Pancreas (tissue), 10 donors: ENCODE measurements around the gene KRT7. TPM values are rescaled to one million over a fixed set of nuclear protein-coding genes. Genes with fewer than 3 reads are reported as not detected.

ENCODE experiments used
- ATAC-seq, 4 donors: fragments of 200-7000 bp; cut with Tn5 transposase; one replicate each; pipeline versions ENCODE4 v1.8.0 to v1.9.1; 2020; ENCODE audit warnings: mild to moderate bottlenecking in 4 of 4, moderate library complexity in 4 of 4
- DNase-seq, 6 donors: peaks; one replicate each; pipeline ENCODE4 v3.0.0-alpha.2; 2020
- FAIRE-seq: peaks from 2 replicates; lab custom pipeline; 2012; peaks lifted over from hg19 to GRCh38; lab: Jason Lieb, UNC
- H3K27ac ChIP-seq, 4 donors: fragments of 200-600 bp; sonication (generic); 1 replicate in 3 of 4; 2 replicates in 1 of 4; pipeline versions ENCODE4 v1.5.0 to v1.8.0; 2020
- H3K27me3 ChIP-seq, 4 donors: fragments of 200-600 bp; one replicate each; pipeline ENCODE4 v1.8.0; 2021
- H3K36me3 ChIP-seq, 3 donors: fragments of 200-600 bp; sonication (generic) in 1 of 3; one replicate each; pipeline versions ENCODE4 v1.5.0 to v1.8.0; 2020 to 2021
- H3K4me1 ChIP-seq, 3 donors: fragments of 200-600 bp; one replicate each; pipeline ENCODE4 v1.8.0; 2021
- H3K4me3 ChIP-seq, 4 donors: fragments of 200-600 bp; sonication (generic) in 2 of 4; one replicate each; pipeline versions ENCODE4 v1.5.0 to v1.8.0; 2020 to 2021
- H3K9me3 ChIP-seq, 4 donors: fragments of 200-600 bp; one replicate each; pipeline ENCODE4 v1.8.0; 2021
- WGBS, 2 donors: extraction: QIAGEN DNeasy Blood & Tissue Kit; methylation state at CpG; one replicate each; pipeline ENCODE4 v1.1.7; 2013; 5-methylcytosine and 5-hydroxymethylcytosine counted together
- intact Hi-C, 3 donors: fragments of 100-400 bp; cut with DNase I; formaldehyde crosslinking; loops; one replicate each; pipeline versions ENCODE4 v1.11.1 to v1.14.2; 2022
- polyA plus RNA-seq, 2 donors: library from polyadenylated mRNA; stranded (reverse); fragments of 200-250 nt; gene quantifications; one replicate each; pipeline ENCODE4 v1.2.3, GENCODE V29; 2013
- total RNA-seq, 6 donors: library from RNA; stranded (reverse); fragmentation: NEBNext Ultra II Directional in 4 of 6; extraction: Animal tissue kit (Norgen Biotek cat#: 25700) in 4 of 6; gene quantifications; one replicate each; pipeline versions ENCODE4 v1.2.1 to v1.2.4, GENCODE V29; 2021 to 2023
- TF ChIP-seq, protein P1 (sequence below), 4 donors: fragments of 200-600 bp; sonication (generic) in 3 of 4; IDR thresholded peaks; one replicate each; pipeline versions ENCODE4 v1.5.0 to v1.8.0; 2021; ENCODE audit warnings: antibody characterized with exemption in 4 of 4
- donor health status: healthy with polysubstance abuse.
- donor health status: DM: no; HTN: no; CAD: no; lungs with moderate emphysema.
- donor health status: DM: no; HTN: no; CAD: no.
- donor health status: control.
- donor health status: control.
- donor health status: Bipolar disorder and iron deficiency.
- donor health status: DM: yes; HTN: yes; CAD: no.
- donor health status: DM: no; HTN: no; CAD: no.
- donor health status: DM: no; HTN: no; CAD: no.
- donor health status: DM: yes; HTN: yes; CAD: no.

The KRT7 gene
- total and polyA plus RNA-seq, 8 donors: 57.5 to 336 (median 116) TPM

DNA sequence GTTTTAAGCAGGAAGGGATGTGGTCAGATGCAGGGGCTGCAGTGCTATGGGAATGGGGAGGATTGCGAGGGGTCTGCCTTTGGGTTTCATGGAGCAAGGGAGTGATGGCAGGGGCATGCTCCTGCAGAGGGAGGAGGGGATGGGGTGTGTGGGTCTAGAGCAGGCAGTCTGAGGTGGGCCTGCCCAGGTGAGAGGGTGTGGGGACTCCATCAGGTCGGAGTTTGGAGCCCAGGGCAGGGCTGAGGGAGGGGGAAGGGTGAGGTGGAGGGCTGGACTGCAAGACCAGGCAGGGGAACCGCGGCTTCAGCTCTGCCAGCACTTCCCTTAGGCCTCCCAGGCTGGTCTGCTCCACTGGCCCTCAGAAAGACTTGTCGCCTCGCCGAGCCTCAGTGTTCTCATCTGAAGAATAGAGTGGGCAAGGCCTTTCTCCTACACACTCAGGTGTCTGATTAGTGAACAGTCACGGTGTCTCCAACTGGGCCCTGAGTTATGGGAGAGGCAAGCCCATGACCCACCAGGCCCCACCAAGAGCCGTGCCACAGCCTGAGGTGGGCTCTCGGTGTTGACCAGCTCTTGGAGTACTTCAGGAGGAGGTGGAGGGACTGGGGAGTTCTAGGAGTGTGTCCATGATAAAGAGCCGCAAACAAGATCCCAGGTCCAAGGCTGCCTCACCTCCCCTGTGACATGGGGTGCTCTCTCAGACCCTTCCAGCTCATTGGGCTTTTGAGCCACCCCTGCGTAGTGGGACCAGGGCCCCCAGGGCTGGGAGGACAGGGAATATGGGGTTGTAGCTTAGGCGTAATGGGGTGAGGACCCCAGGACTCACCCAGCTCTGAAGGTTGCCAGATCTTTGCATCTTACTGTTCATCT lies 21.1 kb upstream of the KRT7 start:
- TF ChIP-seq, protein P1, sequence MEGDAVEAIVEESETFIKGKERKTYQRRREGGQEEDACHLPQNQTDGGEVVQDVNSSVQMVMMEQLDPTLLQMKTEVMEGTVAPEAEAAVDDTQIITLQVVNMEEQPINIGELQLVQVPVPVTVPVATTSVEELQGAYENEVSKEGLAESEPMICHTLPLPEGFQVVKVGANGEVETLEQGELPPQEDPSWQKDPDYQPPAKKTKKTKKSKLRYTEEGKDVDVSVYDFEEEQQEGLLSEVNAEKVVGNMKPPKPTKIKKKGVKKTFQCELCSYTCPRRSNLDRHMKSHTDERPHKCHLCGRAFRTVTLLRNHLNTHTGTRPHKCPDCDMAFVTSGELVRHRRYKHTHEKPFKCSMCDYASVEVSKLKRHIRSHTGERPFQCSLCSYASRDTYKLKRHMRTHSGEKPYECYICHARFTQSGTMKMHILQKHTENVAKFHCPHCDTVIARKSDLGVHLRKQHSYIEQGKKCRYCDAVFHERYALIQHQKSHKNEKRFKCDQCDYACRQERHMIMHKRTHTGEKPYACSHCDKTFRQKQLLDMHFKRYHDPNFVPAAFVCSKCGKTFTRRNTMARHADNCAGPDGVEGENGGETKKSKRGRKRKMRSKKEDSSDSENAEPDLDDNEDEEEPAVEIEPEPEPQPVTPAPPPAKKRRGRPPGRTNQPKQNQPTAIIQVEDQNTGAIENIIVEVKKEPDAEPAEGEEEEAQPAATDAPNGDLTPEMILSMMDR (IDR thresholded peaks at IDR 0.05): no peak
- DNase-seq: peak in 1 of 6 donors; percentile 48
- Histone ChIP-seq H3K27me3 (no peaks in the 10 kb centered on the region), H3K27ac (no peak overlapping the region), H3K4me3 (no peak overlapping the region), H3K9me3 (no peaks in the 10 kb centered on the region), H3K36me3 (no peaks in the 10 kb centered on the region), H3K4me1 (peaks cover 12 to 32% (median 18%) of the 10 kb centered on the region in 3 donors)
- no peak for ATAC-seq
- FAIRE-seq: no peak
- 89 to 92% methylated on average over 13 of the region's 13 CpGs for WGBS, 2 donors
- intact Hi-C loops: loop anchor here in 1 of 3 donors (5.0 to 10.0 kb wide), 2 partner anchors 45 to 63 kb away; partner anchors contain the start of gene KRT86

DNA sequence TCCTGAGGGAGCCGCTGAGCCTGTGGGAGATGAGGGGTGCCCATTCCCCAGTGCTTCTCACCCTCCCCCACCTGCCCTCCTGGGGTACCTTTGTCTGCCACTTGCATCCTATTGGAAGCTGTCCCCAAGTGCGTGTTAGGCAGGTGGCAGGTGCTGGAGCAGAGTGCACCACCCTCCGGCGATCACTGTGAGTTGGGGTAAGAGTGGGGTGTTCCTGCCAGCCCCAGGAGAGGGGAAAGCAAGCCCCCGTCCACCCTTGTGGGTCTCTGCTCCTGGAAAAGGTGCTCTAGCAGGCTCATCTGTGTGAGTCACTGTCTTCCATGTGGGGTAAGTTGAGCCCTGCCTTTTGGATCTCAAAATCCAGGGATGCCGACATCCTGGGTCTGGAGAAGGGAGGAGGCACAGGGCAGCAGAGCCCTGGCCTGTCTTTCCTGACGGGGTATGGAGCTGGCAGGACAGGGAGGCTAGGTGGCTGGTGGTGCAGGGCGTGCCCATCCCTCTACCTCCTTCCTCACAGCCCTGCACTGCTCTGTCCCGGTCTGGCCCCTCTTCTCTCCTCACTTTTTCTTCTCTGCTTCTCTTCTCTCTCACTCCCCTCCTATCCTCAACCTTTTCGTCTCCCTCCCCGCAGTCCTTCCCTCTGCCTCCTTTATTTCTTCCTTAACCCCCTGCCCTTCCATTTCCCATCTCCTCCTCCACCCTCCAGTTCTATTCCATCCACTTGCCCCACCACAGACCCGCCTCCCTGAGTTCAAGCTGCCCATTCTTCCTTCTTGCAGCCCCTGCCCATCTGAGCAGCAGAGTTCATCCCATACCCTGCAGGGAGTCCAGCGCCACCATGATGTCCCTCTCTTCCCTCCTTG lies 20.1 kb upstream of the KRT7 start:
- 69 to 74% methylated on average over 13 of the region's 13 CpGs for WGBS, 2 donors
- H3K27ac ChIP-seq: no peak overlapping the region
- no peaks in the 10 kb centered on the region for H3K36me3 ChIP-seq
- intact Hi-C loops: loop anchor here in 1 of 3 donors (5.0 to 10.0 kb wide), 2 partner anchors 46 to 62 kb away; partner anchors contain the start of gene KRT86
- TF ChIP-seq, protein P1 (IDR thresholded peaks at IDR 0.05): no peak
- FAIRE-seq (no peak), ATAC-seq (no peak), DNase-seq (peak in 2 of 6 donors; percentile 38 to 51)
- peaks cover 18 to 33% (median 21%) of the 10 kb centered on the region in 3 donors for H3K4me1 ChIP-seq
- H3K27me3 ChIP-seq: no peaks in the 10 kb centered on the region
- no peak overlapping the region for H3K4me3 ChIP-seq
- H3K9me3 ChIP-seq: no peaks in the 10 kb centered on the region

DNA sequence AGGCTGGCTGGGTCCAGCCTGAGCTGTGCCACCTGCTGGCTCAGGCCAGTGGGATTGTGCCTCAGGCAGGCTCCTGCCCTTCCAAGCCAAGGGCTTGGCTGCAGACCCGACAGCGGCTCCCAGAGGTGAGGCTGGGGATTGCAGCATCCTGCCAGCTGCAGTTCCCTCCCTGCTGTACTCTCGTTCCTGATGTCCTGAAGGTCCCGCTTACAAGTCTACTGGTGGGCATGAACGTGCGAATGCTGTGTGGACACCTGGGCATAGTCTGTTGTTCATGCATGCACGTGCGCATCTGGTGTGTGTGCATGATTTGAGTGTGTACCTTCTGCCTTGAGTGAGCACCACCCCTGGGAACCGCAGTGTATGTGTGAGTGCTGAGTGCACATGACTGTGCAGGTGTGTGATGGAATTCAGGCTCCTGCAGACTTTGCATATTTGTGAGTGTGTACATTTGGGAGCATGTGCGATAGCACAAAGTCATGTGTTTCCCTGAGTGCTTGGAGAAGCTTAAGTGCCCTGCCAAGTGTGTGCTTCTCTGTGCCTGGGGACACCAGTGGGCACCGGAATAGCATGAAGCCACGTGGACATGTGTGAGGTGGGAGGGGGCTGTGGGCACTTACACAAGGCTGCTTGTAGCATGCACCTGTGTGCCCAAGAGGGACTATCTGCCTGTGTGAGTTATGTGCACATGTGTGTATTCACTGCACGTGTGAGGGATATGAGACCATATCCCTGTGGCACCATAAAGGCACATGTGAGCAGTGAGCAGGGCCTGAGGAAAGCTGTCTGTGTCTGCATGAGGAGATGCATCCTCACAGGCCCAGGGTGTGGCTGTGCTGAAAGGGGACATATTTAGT lies 19.3 kb upstream of the KRT7 start:
- intact Hi-C loops: loop anchor here in 1 of 3 donors (5.0 to 10.0 kb wide), 2 partner anchors 46 to 61 kb away; partner anchors contain the start of gene KRT86
- ATAC-seq (peak; percentile 83 to 90 (median 89)), FAIRE-seq (no peak), DNase-seq (peak; percentile 84 to 97 (median 94))
- no peaks in the 10 kb centered on the region for H3K36me3 ChIP-seq
- H3K9me3 ChIP-seq: no peaks in the 10 kb centered on the region
- no peaks in the 10 kb centered on the region for H3K27me3 ChIP-seq
- peak overlapping the region in 1 of 4 donors; percentile 8 for H3K27ac ChIP-seq
- H3K4me1 ChIP-seq: peaks cover 17 to 32% (median 19%) of the 10 kb centered on the region in 3 donors
- H3K4me3 ChIP-seq: no peak overlapping the region
- 17 to 22% methylated on average over 13 of the region's 13 CpGs for WGBS, 2 donors
- TF ChIP-seq, protein P1 (IDR thresholded peaks at IDR 0.05): peak; percentile 97 to 99 (median 98)

DNA sequence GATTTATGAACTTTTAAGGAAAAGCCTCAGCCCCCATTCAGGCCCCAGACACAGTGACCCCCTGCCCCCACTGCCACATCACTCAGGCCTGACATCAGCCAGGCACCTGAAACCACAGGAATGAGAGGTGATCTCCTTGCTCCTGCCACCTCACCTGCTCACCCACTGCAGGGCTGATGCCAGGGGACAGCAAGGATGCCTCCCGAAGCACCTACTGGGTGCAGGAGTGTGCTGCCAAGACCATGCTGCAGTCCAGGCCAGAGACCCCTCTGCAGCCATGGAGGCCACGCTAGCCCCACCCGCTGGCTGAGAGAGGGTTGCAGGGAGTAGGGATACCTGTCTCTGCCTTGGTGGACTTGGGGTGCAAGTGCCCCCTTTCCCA lies 18.6 kb upstream of the KRT7 start:
- peaks cover 16 to 38% (median 20%) of the 10 kb centered on the region in 3 donors for H3K4me1 ChIP-seq
- H3K27me3 ChIP-seq: no peaks in the 10 kb centered on the region
- peak in 2 of 6 donors; percentile 33 to 50 for DNase-seq
- H3K27ac ChIP-seq: peak overlapping the region in 1 of 4 donors; percentile 8
- H3K36me3 ChIP-seq: no peaks in the 10 kb centered on the region
- intact Hi-C loops: loop anchor here in 1 of 3 donors (5.0 to 10.0 kb wide), 2 partner anchors 47 to 60 kb away; partner anchors contain the start of gene KRT86
- H3K9me3 ChIP-seq: no peaks in the 10 kb centered on the region
- WGBS, 2 donors: 77 to 79% methylated on average over 3 of the region's 3 CpGs
- H3K4me3 ChIP-seq: no peak overlapping the region
- FAIRE-seq: no peak
- no peak for ATAC-seq
- TF ChIP-seq, protein P1 (IDR thresholded peaks at IDR 0.05): no peak
